ENCODE measurements around the gene FILIP1. TPM values are rescaled to one million over a fixed set of nuclear protein-coding genes. Genes with fewer than 3 reads are reported as not detected.
A peak's percentile ranks its signal among the peaks of the same experiment; 100 is the strongest.

Gene FILIP1
- total RNA-seq, 6 experiments from 2014 or later: 0.09 to 0.24 (median 0.12) TPM

- peaks cover 69% of the 10 kb centered on the region for H3K4me1 Mint-ChIP-seq (ENCODE audit: low read depth)
- H3K27me3 Mint-ChIP-seq (ENCODE audit: insufficient read depth): no peaks in the 10 kb centered on the region
- H3K36me3 Mint-ChIP-seq (ENCODE audit: low read depth): no peaks in the 10 kb centered on the region
- H3K9me3 Mint-ChIP-seq: no peaks in the 10 kb centered on the region
- DNase-seq: no peak
- no peak overlapping the region for H3K4me3 Mint-ChIP-seq
- H3K27ac Mint-ChIP-seq: no peak overlapping the region
- no peak for TF ChIP-seq CTCF (IDR thresholded peaks at IDR 0.05)
Measured at GRCh38 chr6:75329703-75330102, 163.9 kb downstream of the FILIP1 start.

DNA sequence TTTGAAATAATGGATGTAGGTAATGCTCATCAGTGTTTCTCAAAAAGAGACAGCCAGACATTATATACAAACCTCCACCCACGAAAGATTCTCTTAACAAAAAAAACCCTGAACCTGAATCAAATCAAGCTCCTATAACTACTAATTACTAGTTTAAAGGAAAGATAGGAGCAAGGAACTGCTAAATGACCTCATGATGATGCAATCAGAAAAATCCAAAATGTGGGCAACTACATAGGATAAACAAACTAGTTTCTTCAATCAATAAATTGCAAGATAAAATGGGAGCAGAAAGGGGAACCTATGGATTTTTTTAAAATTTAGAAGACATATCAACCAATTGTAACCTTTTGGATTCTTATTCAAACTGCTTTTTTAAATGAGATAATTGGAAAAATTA is 165.8 kb downstream of the FILIP1 start:
- H3K9me3 Mint-ChIP-seq: no peaks in the 10 kb centered on the region
- no peak overlapping the region for H3K4me3 Mint-ChIP-seq
- no peaks in the 10 kb centered on the region for H3K36me3 Mint-ChIP-seq (ENCODE audit: low read depth)
- no peaks in the 10 kb centered on the region; the same call in 1 of the 2 replicates for H3K27me3 Mint-ChIP-seq (ENCODE audit: insufficient read depth)
- DNase-seq: no peak
- H3K4me1 Mint-ChIP-seq (ENCODE audit: low read depth): peaks cover 52% of the 10 kb centered on the region
- no peak overlapping the region for H3K27ac Mint-ChIP-seq
- no peak for TF ChIP-seq CTCF (IDR thresholded peaks at IDR 0.05)

GRCh38 chr6:75326557-75327258 is 166.9 kb downstream of the FILIP1 start:
- peak; percentile 16 for DNase-seq
- no peak overlapping the region for H3K4me3 Mint-ChIP-seq
- H3K36me3 Mint-ChIP-seq (ENCODE audit: low read depth): no peaks in the 10 kb centered on the region
- TF ChIP-seq CTCF (IDR thresholded peaks at IDR 0.05): no peak
- H3K9me3 Mint-ChIP-seq: no peaks in the 10 kb centered on the region
- no peak overlapping the region for H3K27ac Mint-ChIP-seq
- H3K27me3 Mint-ChIP-seq (ENCODE audit: insufficient read depth): no peaks in the 10 kb centered on the region; the same call in 1 of the 2 replicates
- peaks cover 41% of the 10 kb centered on the region for H3K4me1 Mint-ChIP-seq (ENCODE audit: low read depth)

DNA sequence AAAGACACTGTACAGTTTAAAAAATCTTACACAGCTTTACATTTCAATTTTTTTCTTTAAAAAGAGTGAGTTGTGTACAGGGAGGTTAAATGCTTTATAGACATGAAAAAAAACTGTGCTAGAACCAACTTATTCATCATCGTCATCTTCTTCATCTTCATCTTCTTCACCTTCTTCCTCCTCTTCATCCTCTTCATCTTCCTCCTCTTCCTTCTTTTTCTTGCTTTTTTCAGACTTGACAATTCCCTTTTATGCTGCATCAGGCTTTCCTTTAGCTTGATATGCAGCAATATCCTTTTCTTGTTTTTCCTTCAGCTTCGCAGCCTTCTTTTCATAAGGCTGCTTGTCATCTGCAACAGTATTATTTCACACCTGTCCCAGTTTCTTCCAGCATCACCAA is 174.7 kb downstream of the FILIP1 start:
- Mint-ChIP-seq H3K4me3 (no peak overlapping the region), H3K27ac (no peak overlapping the region), H3K27me3 (ENCODE audit: insufficient read depth) (no peaks in the 10 kb centered on the region; the same call in none of the 2 replicates), H3K4me1 (ENCODE audit: low read depth) (peaks cover 23% of the 10 kb centered on the region), H3K36me3 (ENCODE audit: low read depth) (peaks cover 10% of the 10 kb centered on the region), H3K9me3 (no peaks in the 10 kb centered on the region)
- no peak for TF ChIP-seq CTCF (IDR thresholded peaks at IDR 0.05)
- no peak for DNase-seq

- no peak for TF ChIP-seq CTCF (IDR thresholded peaks at IDR 0.05)
- Mint-ChIP-seq H3K27ac (peak overlapping the region; percentile 72), H3K27me3 (ENCODE audit: insufficient read depth) (peaks cover 3% of the 10 kb centered on the region), H3K9me3 (no peaks in the 10 kb centered on the region), H3K36me3 (ENCODE audit: low read depth) (peaks cover 15% of the 10 kb centered on the region), H3K4me3 (peak overlapping the region; percentile 61), H3K4me1 (ENCODE audit: low read depth) (peaks cover 23% of the 10 kb centered on the region)
- peak; percentile 72 for DNase-seq
Measured at GRCh38 chr6:75317503-75318206, 175.9 kb downstream of the FILIP1 start.
